ENCODE data around the gene NDRG3. TPM values are rescaled to one million over a fixed set of nuclear protein-coding genes. Genes with fewer than 3 reads are reported as not detected.

Gene NDRG3
- total RNA-seq, 1 donor from 2014 or later: 10.8 TPM

- DNase-seq (ENCODE audit: low spot score): no peak
Observed at GRCh38 chr20:36607586-36608387, 138.1 kb downstream of the NDRG3 start.

- DNase-seq (ENCODE audit: low spot score): no peak
Observed at GRCh38 chr20:36606158-36607066, 139.5 kb downstream of the NDRG3 start.

- DNase-seq (ENCODE audit: low spot score): peak; percentile 99
Observed at GRCh38 chr20:36605399-36606157, 140.3 kb downstream of the NDRG3 start, which contains the start of gene RAB5IF. Gene RAB5IF (plus strand): TSS chr20:36605779. CDS start chr20:36605952, 173 bp downstream.

GRCh38 chr20:36604952-36605398 lies 140.9 kb downstream of the NDRG3 start:
- DNase-seq (ENCODE audit: low spot score): no peak

Other genes starting within 250 kb of the NDRG3 start
- 46.5 TPM for gene MYL9, start 204.6 kb downstream of the NDRG3 start, total RNA-seq (ENCODE audit: insufficient read depth, low replicate concordance)
- gene TGIF2, start 172.5 kb downstream of the NDRG3 start, total RNA-seq (ENCODE audit: insufficient read depth, low replicate concordance): 6.0 TPM
- gene RAB5IF, start 140.3 kb downstream of the NDRG3 start, total RNA-seq (ENCODE audit: insufficient read depth, low replicate concordance): 21.4 TPM
- gene SLA2, start 99.9 kb downstream of the NDRG3 start, total RNA-seq (ENCODE audit: insufficient read depth, low replicate concordance): not detected
- gene DSN1, start 27.7 kb upstream of the NDRG3 start, total RNA-seq (ENCODE audit: insufficient read depth, low replicate concordance): 7.5 TPM
- 3.9 TPM for gene TLDC2, start 130.0 kb upstream of the NDRG3 start, total RNA-seq (ENCODE audit: insufficient read depth, low replicate concordance)
- 75.8 TPM for gene SAMHD1, start 205.6 kb upstream of the NDRG3 start, total RNA-seq (ENCODE audit: insufficient read depth, low replicate concordance)

All from umbilical cord (tissue), 2 donors.